GM23338 (cell line): ENCODE measurements around the gene GRB14. TPM values are rescaled to one million over a fixed set of nuclear protein-coding genes. Genes with fewer than 3 reads are reported as not detected.

ENCODE experiments used
- ETS1 ChIP-seq: IDR thresholded peaks from 2 replicates; pipeline ENCODE4 v1.6.1; 2016; ENCODE audit warnings: antibody characterized with exemption
- polyA plus RNA-seq: library from polyadenylated mRNA; unstranded; fragments of >200 nt; fragmentation: Nextera tagmentation; extraction: Ambion mirVana; gene quantifications from 2 replicates; pipeline ENCODE4 v1.2.1, GENCODE V29; 2016
- total RNA-seq: library from RNA; depleted of rRNA; stranded (reverse); fragments of >200 nt; shearing (Covaris generic); gene quantifications from 2 replicates; pipeline ENCODE4 v1.2.3, GENCODE V29; 2014; rRNA removed

GRB14 gene
- total and polyA plus RNA-seq, 2 experiments from 2014 or later = 16.0 to 28.9 TPM

GRCh38 chr2:164447660-164448059, 173.6 kb downstream of the GRB14 start (continued):
- no peak for TF ChIP-seq ETS1

Other genes starting within 250 kb of the GRB14 start
- 7.4 and 13.7 TPM in 2 replicates for gene COBLL1, start 220.3 kb upstream of the GRB14 start, total RNA-seq
- 2.0 and 2.9 TPM in 2 replicates for gene COBLL1, start 220.3 kb upstream of the GRB14 start, polyA plus RNA-seq